Pancreas (tissue), 10 donors: ENCODE results near the gene CRLF3. TPM values are rescaled to one million over a fixed set of nuclear protein-coding genes. Genes with fewer than 3 reads are reported as not detected.

Experiments used
- ATAC-seq, 4 donors: fragments of 200-7000 bp; cut with Tn5 transposase; one replicate each; pipeline versions ENCODE4 v1.8.0 to v1.9.1; 2020; ENCODE audit warnings: mild to moderate bottlenecking in 4 of 4, moderate library complexity in 4 of 4
- DNase-seq, 6 donors: peaks; one replicate each; pipeline ENCODE4 v3.0.0-alpha.2; 2020
- FAIRE-seq: peaks from 2 replicates; lab custom pipeline; 2012; peaks lifted over from hg19 to GRCh38; lab: Jason Lieb, UNC
- H3K27ac ChIP-seq, 4 donors: fragments of 200-600 bp; sonication (generic); 1 replicate in 3 of 4; 2 replicates in 1 of 4; pipeline versions ENCODE4 v1.5.0 to v1.8.0; 2020
- H3K27me3 ChIP-seq, 4 donors: fragments of 200-600 bp; one replicate each; pipeline ENCODE4 v1.8.0; 2021
- H3K36me3 ChIP-seq, 3 donors: fragments of 200-600 bp; sonication (generic) in 1 of 3; one replicate each; pipeline versions ENCODE4 v1.5.0 to v1.8.0; 2020 to 2021
- H3K4me1 ChIP-seq, 3 donors: fragments of 200-600 bp; one replicate each; pipeline ENCODE4 v1.8.0; 2021
- H3K4me3 ChIP-seq, 4 donors: fragments of 200-600 bp; sonication (generic) in 2 of 4; one replicate each; pipeline versions ENCODE4 v1.5.0 to v1.8.0; 2020 to 2021
- H3K9me3 ChIP-seq, 4 donors: fragments of 200-600 bp; one replicate each; pipeline ENCODE4 v1.8.0; 2021
- WGBS, 2 donors: extraction: QIAGEN DNeasy Blood & Tissue Kit; methylation state at CpG; one replicate each; pipeline ENCODE4 v1.1.7; 2013; 5-methylcytosine and 5-hydroxymethylcytosine counted together
- intact Hi-C, 3 donors: fragments of 100-400 bp; cut with DNase I; formaldehyde crosslinking; loops; one replicate each; pipeline versions ENCODE4 v1.11.1 to v1.14.2; 2022
- polyA plus RNA-seq, 2 donors: library from polyadenylated mRNA; stranded (reverse); fragments of 200-250 nt; gene quantifications; one replicate each; pipeline ENCODE4 v1.2.3, GENCODE V29; 2013
- total RNA-seq, 6 donors: library from RNA; stranded (reverse); fragmentation: NEBNext Ultra II Directional in 4 of 6; extraction: Animal tissue kit (Norgen Biotek cat#: 25700) in 4 of 6; gene quantifications; one replicate each; pipeline versions ENCODE4 v1.2.1 to v1.2.4, GENCODE V29; 2021 to 2023
- TF ChIP-seq, protein P1 (sequence below), 4 donors: fragments of 200-600 bp; sonication (generic) in 3 of 4; IDR thresholded peaks; one replicate each; pipeline versions ENCODE4 v1.5.0 to v1.8.0; 2021; ENCODE audit warnings: antibody characterized with exemption in 4 of 4
- donor health status: healthy with polysubstance abuse.
- donor health status: DM: no; HTN: no; CAD: no; lungs with moderate emphysema.
- donor health status: DM: no; HTN: no; CAD: no.
- donor health status: control.
- donor health status: control.
- donor health status: Bipolar disorder and iron deficiency.
- donor health status: DM: yes; HTN: yes; CAD: no.
- donor health status: DM: no; HTN: no; CAD: no.
- donor health status: DM: no; HTN: no; CAD: no.
- donor health status: DM: yes; HTN: yes; CAD: no.

Gene CRLF3
- total and polyA plus RNA-seq, 8 donors, result 2.5 to 8.0 (median 2.9) TPM

GRCh38 chr17:30805944-30806456 lies 18.5 kb downstream of the CRLF3 start:
- FAIRE-seq (no peak), DNase-seq (no peak), ATAC-seq (no peak)
- 86 to 91% methylated on average over 2 of the region's 2 CpGs for WGBS, 2 donors
- TF ChIP-seq, protein P1, sequence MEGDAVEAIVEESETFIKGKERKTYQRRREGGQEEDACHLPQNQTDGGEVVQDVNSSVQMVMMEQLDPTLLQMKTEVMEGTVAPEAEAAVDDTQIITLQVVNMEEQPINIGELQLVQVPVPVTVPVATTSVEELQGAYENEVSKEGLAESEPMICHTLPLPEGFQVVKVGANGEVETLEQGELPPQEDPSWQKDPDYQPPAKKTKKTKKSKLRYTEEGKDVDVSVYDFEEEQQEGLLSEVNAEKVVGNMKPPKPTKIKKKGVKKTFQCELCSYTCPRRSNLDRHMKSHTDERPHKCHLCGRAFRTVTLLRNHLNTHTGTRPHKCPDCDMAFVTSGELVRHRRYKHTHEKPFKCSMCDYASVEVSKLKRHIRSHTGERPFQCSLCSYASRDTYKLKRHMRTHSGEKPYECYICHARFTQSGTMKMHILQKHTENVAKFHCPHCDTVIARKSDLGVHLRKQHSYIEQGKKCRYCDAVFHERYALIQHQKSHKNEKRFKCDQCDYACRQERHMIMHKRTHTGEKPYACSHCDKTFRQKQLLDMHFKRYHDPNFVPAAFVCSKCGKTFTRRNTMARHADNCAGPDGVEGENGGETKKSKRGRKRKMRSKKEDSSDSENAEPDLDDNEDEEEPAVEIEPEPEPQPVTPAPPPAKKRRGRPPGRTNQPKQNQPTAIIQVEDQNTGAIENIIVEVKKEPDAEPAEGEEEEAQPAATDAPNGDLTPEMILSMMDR (IDR thresholded peaks at IDR 0.05), result no peak
- intact Hi-C loops, result no loop called here
- Histone ChIP-seq H3K27ac (no peak overlapping the region), H3K36me3 (peaks cover 0 to 7% (median 0%) of the 10 kb centered on the region in 3 donors), H3K9me3 (no peaks in the 10 kb centered on the region), H3K4me1 (no peaks in the 10 kb centered on the region), H3K27me3 (no peaks in the 10 kb centered on the region), H3K4me3 (no peak overlapping the region)

DNA sequence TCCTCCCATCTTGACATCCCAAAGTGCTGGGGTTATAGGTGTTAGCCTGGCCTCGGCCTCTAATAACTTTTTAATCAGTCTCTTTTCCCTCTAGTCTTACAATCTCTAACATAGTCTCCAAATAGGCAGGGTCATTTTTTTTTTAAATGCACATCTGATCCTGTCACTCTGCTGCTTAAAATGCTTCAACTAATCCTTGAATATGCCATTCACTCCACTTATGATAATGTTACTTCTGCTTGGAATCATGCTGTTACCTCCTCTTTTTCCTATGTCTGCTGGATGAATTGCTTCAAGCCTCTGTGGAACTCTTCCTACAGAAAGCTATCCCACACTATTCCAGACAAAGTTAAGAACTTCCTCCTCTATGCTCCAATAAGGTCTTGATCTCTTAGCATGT lies 22.8 kb downstream of the CRLF3 start:
- H3K27me3 ChIP-seq, result no peaks in the 10 kb centered on the region
- ATAC-seq, result no peak
- no peaks in the 10 kb centered on the region for H3K4me1 ChIP-seq
- H3K36me3 ChIP-seq, result peaks cover 0 to 7% (median 0%) of the 10 kb centered on the region in 3 donors
- no peaks in the 10 kb centered on the region for H3K9me3 ChIP-seq
- TF ChIP-seq, protein P1 (IDR thresholded peaks at IDR 0.05), result no peak
- no peak for FAIRE-seq
- H3K27ac ChIP-seq, result no peak overlapping the region
- intact Hi-C loops, result no loop called here
- WGBS, 2 donors, result 93 to 100% methylated on average over 1 of the region's 1 CpG
- DNase-seq, result no peak
- no peak overlapping the region for H3K4me3 ChIP-seq

DNA sequence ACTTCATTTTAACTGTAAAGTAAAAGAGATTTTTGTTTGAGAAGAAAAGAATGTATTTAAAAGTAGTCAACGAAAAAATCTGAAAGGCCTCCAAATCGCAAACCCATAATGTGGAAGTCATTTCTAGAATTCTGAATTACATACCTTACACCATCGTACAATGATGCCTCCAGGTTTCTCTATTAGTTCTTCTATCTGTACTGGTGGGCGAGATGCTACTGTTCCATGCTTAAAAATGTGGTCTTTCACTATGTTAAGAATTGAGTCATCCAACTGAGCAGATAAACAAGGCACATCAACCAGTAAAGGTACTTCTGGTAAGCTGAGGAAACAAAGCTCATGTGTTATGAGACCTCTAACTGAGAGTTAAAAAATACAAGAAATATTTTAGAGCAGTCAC lies 28.5 kb downstream of the CRLF3 start:
- WGBS, 2 donors, result 93 to 98% methylated on average over 4 of the region's 4 CpGs
- ATAC-seq (no peak), FAIRE-seq (no peak), DNase-seq (no peak)
- Histone ChIP-seq H3K9me3 (no peaks in the 10 kb centered on the region), H3K4me1 (no peaks in the 10 kb centered on the region), H3K36me3 (peaks cover 0 to 10% (median 0%) of the 10 kb centered on the region in 3 donors), H3K27ac (no peak overlapping the region), H3K4me3 (no peak overlapping the region), H3K27me3 (no peaks in the 10 kb centered on the region)
- intact Hi-C loops, result no loop called here
- TF ChIP-seq, protein P1 (IDR thresholded peaks at IDR 0.05), result no peak

- no peak for DNase-seq
- WGBS, 2 donors, result 95 to 98% methylated on average over 5 of the region's 5 CpGs
- H3K9me3 ChIP-seq, result no peaks in the 10 kb centered on the region
- peaks cover 0 to 10% (median 0%) of the 10 kb centered on the region in 3 donors for H3K36me3 ChIP-seq
- ATAC-seq, result no peak
- H3K4me1 ChIP-seq, result no peaks in the 10 kb centered on the region
- H3K27me3 ChIP-seq, result no peaks in the 10 kb centered on the region
- H3K27ac ChIP-seq, result no peak overlapping the region
- no peak overlapping the region for H3K4me3 ChIP-seq
- no peak for FAIRE-seq
- intact Hi-C loops, result no loop called here
- TF ChIP-seq, protein P1 (IDR thresholded peaks at IDR 0.05), result no peak
Measured at GRCh38 chr17:30794372-30794771, 30.1 kb downstream of the CRLF3 start.

GRCh38 chr17:30793282-30793977 lies 31.1 kb downstream of the CRLF3 start:
- Histone ChIP-seq H3K27ac (no peak overlapping the region), H3K36me3 (peaks cover 0 to 10% (median 0%) of the 10 kb centered on the region in 3 donors), H3K27me3 (no peaks in the 10 kb centered on the region), H3K4me3 (no peak overlapping the region), H3K4me1 (no peaks in the 10 kb centered on the region), H3K9me3 (no peaks in the 10 kb centered on the region)
- 92 to 94% methylated on average over 9 of the region's 9 CpGs for WGBS, 2 donors
- ATAC-seq (no peak), DNase-seq (no peak), FAIRE-seq (no peak)
- TF ChIP-seq, protein P1 (IDR thresholded peaks at IDR 0.05), result no peak
- intact Hi-C loops, result no loop called here
